ENCODE measurements around the gene RABGAP1L. TPM values are rescaled to one million over a fixed set of nuclear protein-coding genes. Genes with fewer than 3 reads are reported as not detected.

RABGAP1L gene
- total RNA-seq, 4 donors from 2014 or later, result 39.9 to 77.4 (median 48.7) TPM

DNA sequence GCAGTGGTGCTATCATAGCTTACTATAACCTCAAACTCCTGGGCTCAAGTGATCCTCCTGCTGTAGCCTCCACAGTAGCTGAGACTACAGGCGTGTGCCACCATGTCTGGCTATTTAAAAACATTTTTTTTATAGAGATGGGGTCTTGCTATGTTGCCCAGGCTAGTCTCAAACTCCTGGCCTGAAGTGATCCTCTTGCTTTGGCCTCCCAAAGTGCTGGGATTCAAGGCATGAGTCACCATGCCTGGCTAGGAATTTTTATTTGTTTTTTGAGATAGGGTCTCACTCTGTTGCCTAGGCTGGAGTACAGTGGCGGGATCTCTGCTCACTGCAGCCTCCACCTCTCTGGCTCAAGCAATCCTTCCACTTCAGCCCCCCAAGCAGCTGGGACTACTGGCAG is 8.8 kb upstream of the RABGAP1L start:
- TF ChIP-seq, protein P1, sequence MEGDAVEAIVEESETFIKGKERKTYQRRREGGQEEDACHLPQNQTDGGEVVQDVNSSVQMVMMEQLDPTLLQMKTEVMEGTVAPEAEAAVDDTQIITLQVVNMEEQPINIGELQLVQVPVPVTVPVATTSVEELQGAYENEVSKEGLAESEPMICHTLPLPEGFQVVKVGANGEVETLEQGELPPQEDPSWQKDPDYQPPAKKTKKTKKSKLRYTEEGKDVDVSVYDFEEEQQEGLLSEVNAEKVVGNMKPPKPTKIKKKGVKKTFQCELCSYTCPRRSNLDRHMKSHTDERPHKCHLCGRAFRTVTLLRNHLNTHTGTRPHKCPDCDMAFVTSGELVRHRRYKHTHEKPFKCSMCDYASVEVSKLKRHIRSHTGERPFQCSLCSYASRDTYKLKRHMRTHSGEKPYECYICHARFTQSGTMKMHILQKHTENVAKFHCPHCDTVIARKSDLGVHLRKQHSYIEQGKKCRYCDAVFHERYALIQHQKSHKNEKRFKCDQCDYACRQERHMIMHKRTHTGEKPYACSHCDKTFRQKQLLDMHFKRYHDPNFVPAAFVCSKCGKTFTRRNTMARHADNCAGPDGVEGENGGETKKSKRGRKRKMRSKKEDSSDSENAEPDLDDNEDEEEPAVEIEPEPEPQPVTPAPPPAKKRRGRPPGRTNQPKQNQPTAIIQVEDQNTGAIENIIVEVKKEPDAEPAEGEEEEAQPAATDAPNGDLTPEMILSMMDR (IDR thresholded peaks at IDR 0.05; ENCODE audit: low read depth), result no peak

DNA sequence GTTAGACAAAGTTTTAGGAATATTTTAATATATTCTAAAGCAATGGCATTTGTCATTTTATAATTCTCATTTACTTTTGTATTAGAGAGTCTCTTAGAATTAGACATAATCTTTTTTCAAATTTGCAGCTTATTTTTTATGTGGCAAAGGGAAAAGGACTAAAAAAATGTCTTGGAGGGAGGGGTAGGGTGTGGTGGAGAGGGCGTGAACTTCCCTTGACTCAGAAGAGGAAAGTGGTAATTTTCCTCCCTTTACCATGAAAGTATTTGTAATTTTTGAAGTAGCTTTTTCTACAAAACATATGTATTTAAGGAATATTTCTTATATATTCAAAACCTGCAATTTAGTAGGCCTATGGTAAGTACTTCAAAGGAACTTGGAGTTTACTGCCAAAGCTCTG is 6.9 kb upstream of the RABGAP1L start:
- TF ChIP-seq, protein P1 (IDR thresholded peaks at IDR 0.05; ENCODE audit: low read depth), result no peak

DNA sequence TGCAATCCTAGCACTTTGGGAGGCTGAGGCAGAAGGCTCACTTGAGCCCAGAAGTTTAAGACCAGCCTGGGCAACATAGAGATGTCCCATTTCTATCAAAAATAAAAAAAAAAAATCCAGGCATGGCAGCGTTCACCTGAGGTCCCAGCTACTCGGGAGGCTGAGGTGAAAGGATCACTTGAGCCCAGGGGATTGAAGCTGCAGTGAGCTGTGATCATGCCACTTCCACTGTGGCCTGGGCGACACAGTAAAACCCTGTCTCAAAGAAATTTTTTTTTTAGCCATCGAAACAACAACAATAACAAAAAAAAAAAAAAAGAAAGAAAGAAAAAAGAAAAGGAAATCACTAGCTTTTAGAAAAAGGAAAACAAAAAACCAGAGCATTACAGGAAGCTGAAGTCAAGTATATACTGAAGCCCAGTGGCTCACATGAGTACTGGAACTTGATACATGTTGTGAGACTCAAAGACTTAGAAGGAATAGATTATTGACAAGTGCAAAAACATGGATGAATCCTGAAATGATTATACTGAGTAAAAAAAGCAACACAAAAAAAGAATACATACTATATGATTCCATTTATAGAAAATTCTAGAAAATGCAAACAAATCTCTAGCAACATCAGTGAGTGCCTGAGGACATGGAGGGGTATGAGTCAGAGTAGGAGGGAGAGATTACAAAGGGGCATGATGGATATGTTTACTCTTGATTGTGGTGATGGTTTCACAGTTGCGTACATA is 6.1 kb upstream of the RABGAP1L start:
- TF ChIP-seq, protein P1 (IDR thresholded peaks at IDR 0.05; ENCODE audit: low read depth), result no peak

DNA sequence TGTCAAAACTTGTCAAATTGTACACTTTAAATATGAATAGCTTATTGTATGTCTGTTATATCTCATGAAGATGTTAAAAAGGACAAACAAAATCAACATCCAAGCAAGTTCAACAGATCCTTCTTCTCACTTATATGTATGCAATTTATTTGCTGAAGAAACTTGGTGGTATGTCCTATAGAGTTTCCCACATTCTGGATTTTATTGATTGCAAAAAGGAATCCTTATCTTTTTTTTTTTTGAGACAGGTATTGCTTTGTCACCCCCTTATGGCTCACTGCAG is 5.6 kb upstream of the RABGAP1L start:
- TF ChIP-seq, protein P1 (IDR thresholded peaks at IDR 0.05; ENCODE audit: low read depth), result no peak

DNA sequence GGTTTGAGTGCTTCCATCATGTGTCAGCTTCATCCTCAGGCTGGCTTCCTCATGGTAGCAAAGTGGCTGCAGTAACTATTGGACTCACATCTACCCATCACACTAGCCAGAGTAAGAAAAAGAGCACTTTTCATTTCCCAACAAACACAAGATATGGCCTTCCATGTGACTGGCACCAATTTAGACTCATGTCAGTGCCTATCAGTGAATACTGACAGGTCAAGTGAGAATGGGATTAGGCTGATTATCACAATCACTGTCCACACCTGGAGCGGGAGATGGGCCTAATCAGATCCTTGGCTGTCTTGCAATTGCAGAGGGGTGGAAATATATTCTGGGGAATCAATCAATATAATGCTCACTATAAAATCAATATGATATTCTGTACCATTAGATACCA is 2.9 kb upstream of the RABGAP1L start:
- TF ChIP-seq, protein P1 (IDR thresholded peaks at IDR 0.05; ENCODE audit: low read depth), result no peak

DNA sequence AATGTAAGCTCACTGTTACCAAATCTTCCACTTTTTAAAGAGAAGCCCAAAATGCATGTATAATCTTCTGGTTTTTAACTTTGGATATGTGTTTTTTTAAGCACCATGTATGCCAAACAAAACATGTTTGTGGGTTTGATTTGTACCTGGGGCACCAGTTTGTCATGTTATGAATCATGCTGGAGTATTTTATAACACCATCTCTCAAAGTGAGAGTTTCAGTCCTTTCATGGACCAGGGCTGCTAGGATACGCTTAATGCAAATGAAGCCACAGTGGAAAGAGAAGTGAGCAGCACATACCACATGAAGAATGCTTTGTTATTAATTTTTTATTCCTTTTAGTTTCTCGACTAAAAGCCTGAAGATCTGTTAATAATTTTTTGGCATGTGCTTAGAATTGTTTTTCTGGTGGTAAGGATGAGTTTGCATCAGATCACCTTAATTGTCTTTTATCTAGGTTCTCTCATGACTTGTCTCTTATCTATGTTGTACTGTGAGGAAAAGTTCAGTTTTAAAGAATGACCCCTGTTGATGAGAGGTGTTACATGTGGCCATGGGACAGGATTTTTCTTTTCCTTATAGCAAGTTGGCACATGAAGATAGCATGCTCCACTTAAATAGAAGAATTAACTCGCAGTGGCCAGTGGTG is 2.0 kb upstream of the RABGAP1L start:
- TF ChIP-seq, protein P1 (IDR thresholded peaks at IDR 0.05; ENCODE audit: low read depth), result no peak

DNA sequence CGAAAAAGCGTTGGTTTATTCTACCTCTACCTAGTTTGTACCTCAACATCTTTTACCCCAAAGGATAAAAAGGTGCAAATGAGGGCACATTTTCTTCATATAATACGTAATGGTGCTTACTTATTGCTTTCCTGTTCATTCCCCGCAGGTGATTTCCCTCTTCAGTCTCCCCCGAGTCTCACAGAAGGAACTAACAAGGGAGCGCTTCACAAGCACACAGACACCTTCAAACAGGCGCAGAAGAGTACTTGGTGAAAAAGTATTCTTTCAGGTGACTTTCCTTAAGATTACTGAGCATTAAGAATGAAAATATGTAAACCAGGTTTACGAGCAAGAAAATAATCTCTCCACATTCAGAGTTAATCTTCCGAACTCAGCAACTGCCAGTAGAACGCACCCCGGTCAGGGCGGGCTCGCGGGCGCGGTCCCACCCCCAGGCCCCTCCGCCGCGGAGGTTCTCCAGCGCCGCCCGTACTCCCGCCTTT is 511 bp upstream of the RABGAP1L start:
- TF ChIP-seq, protein P1 (IDR thresholded peaks at IDR 0.05; ENCODE audit: low read depth), result no peak

Measured in subcutaneous adipose tissue (tissue), 4 donors.